Endothelial cell of umbilical vein (primary cell): ENCODE measurements around the gene ENTPD1.

Source experiments
- EZH2 ChIP-seq: IDR thresholded peaks from 2 replicates; pipeline ENCODE4 v1.6.1; 2012; ENCODE audit warnings: borderline replicate concordance, low read depth, mild to moderate bottlenecking, moderate library complexity, low read length, inconsistent platforms; ENCODE audit not compliant: severe bottlenecking
- FOS ChIP-seq: IDR thresholded peaks from 2 replicates; pipeline ENCODE4 v1.6.1; 2011; ENCODE audit warnings: mild to moderate bottlenecking, low read length, moderate library complexity, borderline replicate concordance; ENCODE audit not compliant: insufficient read depth
- JUN ChIP-seq: IDR thresholded peaks from 2 replicates; pipeline ENCODE4 v1.6.1; 2011; ENCODE audit warnings: borderline replicate concordance, low read depth; ENCODE audit not compliant: insufficient read length, insufficient read depth
- MYC ChIP-seq: IDR thresholded peaks from one replicate; pipeline ENCODE4 v1.6.1; 2011; ENCODE audit warnings: mild to moderate bottlenecking, low read depth, low read length
- POLR2A ChIP-seq: IDR thresholded peaks from 2 replicates; pipeline ENCODE4 v1.6.1; 2012; ENCODE audit warnings: low read depth, mild to moderate bottlenecking, control low read depth, low read length
- POLR2AphosphoS5 ChIP-seq: IDR thresholded peaks from 2 replicates; pipeline ENCODE4 v1.6.1; 2012; ENCODE audit warnings: low read depth, mild to moderate bottlenecking, control low read depth, low read length, moderate library complexity; ENCODE audit not compliant: insufficient read depth
- TF ChIP-seq, protein P1 (sequence below), 2 donors: IDR thresholded peaks; 1 replicate in 1 of 2; 2 replicates in 1 of 2; pipeline ENCODE4 v1.5.1; 2011; ENCODE audit warnings: low read length in 2 of 2, mild to moderate bottlenecking in 2 of 2, moderate library complexity in 2 of 2, control low read depth in 1 of 2, inconsistent platforms in 1 of 2, low read depth in 1 of 2; ENCODE audit not compliant: insufficient read depth in 1 of 2; ENCODE audit errors: extremely low read depth in 1 of 2
- TF ChIP-seq, protein P2 (sequence below): IDR thresholded peaks from 2 replicates; pipeline ENCODE4 v1.6.1; 2011; ENCODE audit not compliant: insufficient read depth, insufficient read length

DNA sequence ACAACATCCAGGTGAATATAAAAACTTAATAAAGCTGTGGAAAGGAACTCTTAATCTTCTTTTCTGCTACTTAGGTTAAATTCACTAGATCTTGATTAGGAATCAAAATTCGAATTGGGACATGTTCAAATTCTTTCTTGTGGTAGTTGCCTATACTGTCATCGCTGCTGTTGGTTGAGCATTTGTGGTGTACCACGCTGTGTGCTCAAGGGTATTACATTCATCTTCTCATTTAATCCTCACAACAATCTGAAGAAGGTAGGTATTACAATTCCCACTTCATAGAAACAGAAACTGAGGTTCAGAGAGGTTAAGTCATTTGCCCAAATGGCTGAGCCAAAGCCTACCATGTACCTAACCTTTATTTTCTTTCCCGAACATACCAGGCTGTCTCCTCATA, 111.9 kb downstream of the ENTPD1 start:
- TF ChIP-seq, protein P1, sequence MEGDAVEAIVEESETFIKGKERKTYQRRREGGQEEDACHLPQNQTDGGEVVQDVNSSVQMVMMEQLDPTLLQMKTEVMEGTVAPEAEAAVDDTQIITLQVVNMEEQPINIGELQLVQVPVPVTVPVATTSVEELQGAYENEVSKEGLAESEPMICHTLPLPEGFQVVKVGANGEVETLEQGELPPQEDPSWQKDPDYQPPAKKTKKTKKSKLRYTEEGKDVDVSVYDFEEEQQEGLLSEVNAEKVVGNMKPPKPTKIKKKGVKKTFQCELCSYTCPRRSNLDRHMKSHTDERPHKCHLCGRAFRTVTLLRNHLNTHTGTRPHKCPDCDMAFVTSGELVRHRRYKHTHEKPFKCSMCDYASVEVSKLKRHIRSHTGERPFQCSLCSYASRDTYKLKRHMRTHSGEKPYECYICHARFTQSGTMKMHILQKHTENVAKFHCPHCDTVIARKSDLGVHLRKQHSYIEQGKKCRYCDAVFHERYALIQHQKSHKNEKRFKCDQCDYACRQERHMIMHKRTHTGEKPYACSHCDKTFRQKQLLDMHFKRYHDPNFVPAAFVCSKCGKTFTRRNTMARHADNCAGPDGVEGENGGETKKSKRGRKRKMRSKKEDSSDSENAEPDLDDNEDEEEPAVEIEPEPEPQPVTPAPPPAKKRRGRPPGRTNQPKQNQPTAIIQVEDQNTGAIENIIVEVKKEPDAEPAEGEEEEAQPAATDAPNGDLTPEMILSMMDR (IDR thresholded peaks at IDR 0.05; ENCODE audit: extremely low read depth in 1 of 2, insufficient read depth in 1 of 2, low read depth in 1 of 2, low read length in 2 of 2), result no peak
- no peak for TF ChIP-seq JUN
- no peak for TF ChIP-seq EZH2
- no peak for TF ChIP-seq FOS
- TF ChIP-seq, protein P2, sequence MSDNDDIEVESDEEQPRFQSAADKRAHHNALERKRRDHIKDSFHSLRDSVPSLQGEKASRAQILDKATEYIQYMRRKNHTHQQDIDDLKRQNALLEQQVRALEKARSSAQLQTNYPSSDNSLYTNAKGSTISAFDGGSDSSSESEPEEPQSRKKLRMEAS, result no peak
- TF ChIP-seq POLR2A, result no peak
- no peak for TF ChIP-seq POLR2AphosphoS5
- no peak for TF ChIP-seq MYC
